Tibial nerve (tissue), 4 donors: Measurements from ENCODE around the gene TSEN15. TPM values are rescaled to one million over a fixed set of nuclear protein-coding genes. Genes with fewer than 3 reads are reported as not detected.

Experiments used
- DNase-seq, 2 donors: peaks; one replicate each; pipeline ENCODE4 v3.0.0-alpha.2; 2019; ENCODE audit warnings: low spot score in 2 of 2
- H3K27ac ChIP-seq, 4 donors: fragments of 200-600 bp; sonication (generic) in 3 of 4; one replicate each; pipeline ENCODE4 v1.5.1; 2017 to 2019; ENCODE audit warnings: mild to moderate bottlenecking in 1 of 4
- H3K27me3 ChIP-seq, 2 donors: fragments of 200-600 bp; sonication (generic) in 1 of 2; one replicate each; pipeline versions ENCODE4 v1.5.1 to v1.6.0; 2017 to 2019
- H3K36me3 ChIP-seq, 3 donors: fragments of 200-600 bp; sonication (generic); one replicate each; pipeline ENCODE4 v1.5.1; 2018 to 2019
- H3K4me1 ChIP-seq, 4 donors: fragments of 200-600 bp; sonication (generic) in 3 of 4; one replicate each; pipeline ENCODE4 v1.5.1; 2017 to 2019
- H3K4me3 ChIP-seq, 4 donors: fragments of 200-600 bp; sonication (generic) in 3 of 4; one replicate each; pipeline ENCODE4 v1.5.1; 2017 to 2019; ENCODE audit warnings: mild to moderate bottlenecking in 1 of 4, moderate library complexity in 1 of 4
- H3K9me3 ChIP-seq, 4 donors: fragments of 200-600 bp; sonication (generic) in 3 of 4; one replicate each; pipeline ENCODE4 v1.5.1; 2017 to 2019
- CTCF ChIP-seq, 5 experiments: fragments of 200-600 bp in 3 of 5; fragments of 450-650 bp in 2 of 5; sonication (generic) in 3 of 5; IDR thresholded peaks; one replicate each; pipeline ENCODE4 v1.5.1; 2016 to 2019; ENCODE audit warnings: antibody characterized with exemption in 5 of 5, mild to moderate bottlenecking in 3 of 5, moderate library complexity in 2 of 5
- EP300 ChIP-seq, 2 donors: sonication (generic); formaldehyde crosslinking; IDR thresholded peaks; one replicate each; pipeline ENCODE4 v1.6.1; 2017; ENCODE audit warnings: antibody characterized with exemption in 2 of 2, mild to moderate bottlenecking in 1 of 2
- POLR2A ChIP-seq, 2 donors: fragments of 450-650 bp; IDR thresholded peaks; one replicate each; pipeline ENCODE4 v1.6.1; 2017; ENCODE audit warnings: antibody characterized with exemption in 2 of 2, mild to moderate bottlenecking in 2 of 2, moderate library complexity in 2 of 2
- WGBS, 2 donors: methylation state at CpG; one replicate each; pipeline ENCODE4 v1.1.5; 2018; 5-methylcytosine and 5-hydroxymethylcytosine counted together
- total RNA-seq, 4 donors: library from RNA; depleted of rRNA; stranded (reverse); fragments of >200 nt; gene quantifications; one replicate each; pipeline ENCODE4 v1.1.0, GENCODE V29; 2016

Gene TSEN15
- total RNA-seq, 4 donors from 2014 or later: 25.5 to 36.5 (median 31.5) TPM

- TF ChIP-seq CTCF (IDR thresholded peaks at IDR 0.05) (no peak), EP300 (IDR thresholded peaks at IDR 0.05) (no peak), POLR2A (IDR thresholded peaks at IDR 0.05) (no peak)
- WGBS, 2 donors: 39 to 40% methylated on average over 2 of the region's 2 CpGs
- H3K27ac ChIP-seq: peak overlapping the region in 2 of 4 donors; percentile 6 to 24
- peaks cover 0 to 29% (median 0%) of the 10 kb centered on the region in 4 donors for H3K4me1 ChIP-seq
- H3K36me3 ChIP-seq: no peaks in the 10 kb centered on the region
- H3K27me3 ChIP-seq: no peaks in the 10 kb centered on the region
- H3K4me3 ChIP-seq: no peak overlapping the region
- DNase-seq: no peak
- no peaks in the 10 kb centered on the region for H3K9me3 ChIP-seq
These were observed 27.2 kb downstream of the TSEN15 start for GRCh38 chr1:184078564-184079249.

GRCh38 chr1:184080309-184080708 lies 28.8 kb downstream of the TSEN15 start:
- no peaks in the 10 kb centered on the region for H3K36me3 ChIP-seq
- DNase-seq: no peak
- H3K27ac ChIP-seq: no peak overlapping the region
- no peak for TF ChIP-seq CTCF (IDR thresholded peaks at IDR 0.05)
- no peak for TF ChIP-seq EP300 (IDR thresholded peaks at IDR 0.05)
- no peak for TF ChIP-seq POLR2A (IDR thresholded peaks at IDR 0.05)
- no peaks in the 10 kb centered on the region for H3K9me3 ChIP-seq
- no peak overlapping the region for H3K4me3 ChIP-seq
- H3K27me3 ChIP-seq: no peaks in the 10 kb centered on the region
- H3K4me1 ChIP-seq: peaks cover 0 to 24% (median 0%) of the 10 kb centered on the region in 4 donors

- no peak overlapping the region for H3K27ac ChIP-seq
- H3K9me3 ChIP-seq: no peaks in the 10 kb centered on the region
- H3K27me3 ChIP-seq: no peaks in the 10 kb centered on the region
- peaks cover 0 to 5% (median 0%) of the 10 kb centered on the region in 3 donors for H3K36me3 ChIP-seq
- no peak for DNase-seq
- peaks cover 0 to 13% (median 0%) of the 10 kb centered on the region in 4 donors for H3K4me1 ChIP-seq
- no peak for TF ChIP-seq EP300 (IDR thresholded peaks at IDR 0.05)
- TF ChIP-seq POLR2A (IDR thresholded peaks at IDR 0.05): no peak
- TF ChIP-seq CTCF (IDR thresholded peaks at IDR 0.05): no peak
- no peak overlapping the region for H3K4me3 ChIP-seq
- WGBS, 2 donors: 67 to 71% methylated on average over 5 of the region's 5 CpGs
These were observed 31.2 kb downstream of the TSEN15 start for GRCh38 chr1:184082541-184083415.

- Histone ChIP-seq H3K27me3 (no peaks in the 10 kb centered on the region), H3K9me3 (no peaks in the 10 kb centered on the region), H3K4me1 (no peaks in the 10 kb centered on the region), H3K27ac (no peak overlapping the region), H3K36me3 (peaks cover 0 to 5% (median 0%) of the 10 kb centered on the region in 3 donors), H3K4me3 (no peak overlapping the region)
- TF ChIP-seq POLR2A (IDR thresholded peaks at IDR 0.05) (no peak), CTCF (IDR thresholded peaks at IDR 0.05) (no peak), EP300 (IDR thresholded peaks at IDR 0.05) (no peak)
- DNase-seq: no peak
These were observed 34.1 kb downstream of the TSEN15 start for GRCh38 chr1:184085667-184086066.

GRCh38 chr1:184088037-184088436 lies 36.5 kb downstream of the TSEN15 start:
- no peaks in the 10 kb centered on the region for H3K27me3 ChIP-seq
- H3K4me3 ChIP-seq: no peak overlapping the region
- DNase-seq: no peak
- peaks cover 0 to 5% (median 0%) of the 10 kb centered on the region in 3 donors for H3K36me3 ChIP-seq
- no peak for TF ChIP-seq EP300 (IDR thresholded peaks at IDR 0.05)
- TF ChIP-seq CTCF (IDR thresholded peaks at IDR 0.05): no peak
- no peak for TF ChIP-seq POLR2A (IDR thresholded peaks at IDR 0.05)
- WGBS, 2 donors: 58 to 63% methylated on average over 8 of the region's 8 CpGs
- H3K4me1 ChIP-seq: no peaks in the 10 kb centered on the region
- H3K9me3 ChIP-seq: no peaks in the 10 kb centered on the region
- H3K27ac ChIP-seq: no peak overlapping the region
